D721Med (cell line): ENCODE measurements around the gene KRT86.
"Not testable (repeated sequence)": the region's sequence is repeated elsewhere in the genome, so short reads cannot be mapped to it uniquely, and the experiment has no call there.

ENCODE experiments used
- DNase-seq: peaks from one replicate; pipeline ENCODE4 v3.0.0; 2011; ENCODE audit warnings: low spot score; ENCODE audit not compliant: insufficient read length
- FAIRE-seq: peaks from 2 replicates; lab custom pipeline; 2011; peaks lifted over from hg19 to GRCh38; lab: Jason Lieb, UNC
- CTCF ChIP-seq: IDR thresholded peaks from 2 replicates; pipeline ENCODE4 v1.5.1; 2012; ENCODE audit warnings: mild to moderate bottlenecking, control low read depth; ENCODE audit not compliant: insufficient read depth; ENCODE audit errors: missing control alignments

The KRT86 gene

GRCh38 chr12:52285851-52286530, 11.5 kb downstream of the KRT86 start:
- no peak for FAIRE-seq
- DNase-seq = no peak
- TF ChIP-seq CTCF = no peak

GRCh38 chr12:52286857-52287785, 12.7 kb downstream of the KRT86 start:
- not testable (repeated sequence) for FAIRE-seq, DNase-seq

DNA sequence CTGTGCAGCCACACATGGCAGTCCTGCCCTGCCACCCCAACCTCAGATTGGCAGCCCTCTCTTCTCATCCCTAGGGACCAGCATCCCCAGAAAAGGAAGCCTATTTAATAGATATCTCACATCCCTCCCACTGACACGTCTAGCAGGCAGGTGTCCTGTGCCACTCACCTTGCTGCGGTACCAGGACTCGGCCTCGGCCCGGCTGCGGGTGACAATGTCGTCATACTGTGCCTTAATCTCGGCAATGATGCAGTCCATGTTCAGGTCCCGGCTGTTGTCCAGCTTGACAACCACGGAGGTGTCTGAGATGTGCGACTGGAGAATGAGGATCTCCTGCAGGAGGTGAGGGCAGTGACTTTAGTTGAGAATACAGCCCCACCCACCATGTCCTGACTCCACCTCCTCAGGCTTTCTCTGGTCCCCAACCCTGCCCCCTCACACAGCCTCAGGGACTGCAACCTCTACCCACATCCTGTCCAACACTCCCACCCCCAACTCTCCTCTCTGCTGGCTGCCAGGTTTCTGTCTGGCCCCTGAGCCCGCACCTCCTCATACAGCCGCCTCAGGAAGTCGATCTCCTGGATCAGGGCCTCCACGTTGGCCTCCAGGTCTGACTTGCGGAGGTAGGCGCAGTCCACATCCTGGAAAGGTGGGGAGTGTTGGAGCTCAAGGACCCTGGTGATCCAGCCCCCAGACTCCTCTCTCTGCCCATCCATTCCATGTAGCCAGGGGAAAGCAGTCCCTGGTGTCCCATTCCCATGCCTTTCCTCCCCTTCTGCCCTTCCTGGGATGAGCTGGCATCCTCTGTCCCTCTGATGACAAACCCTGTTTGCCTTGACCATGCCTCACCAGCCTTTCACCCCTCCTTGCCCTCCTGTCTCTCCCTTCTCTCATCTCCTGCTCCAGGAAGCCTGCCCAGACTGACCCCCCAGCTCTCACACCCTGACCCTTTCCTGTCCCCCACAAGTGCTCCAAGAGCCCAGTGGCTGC, 13.7 kb downstream of the KRT86 start:
- not testable (repeated sequence) for DNase-seq

GRCh38 chr12:52290483-52291134, 16.2 kb downstream of the KRT86 start:
- not testable (repeated sequence) for DNase-seq, FAIRE-seq

More for the DNA sequence above, 13.7 kb downstream of the KRT86 start:
- FAIRE-seq = not testable (repeated sequence)

DNA sequence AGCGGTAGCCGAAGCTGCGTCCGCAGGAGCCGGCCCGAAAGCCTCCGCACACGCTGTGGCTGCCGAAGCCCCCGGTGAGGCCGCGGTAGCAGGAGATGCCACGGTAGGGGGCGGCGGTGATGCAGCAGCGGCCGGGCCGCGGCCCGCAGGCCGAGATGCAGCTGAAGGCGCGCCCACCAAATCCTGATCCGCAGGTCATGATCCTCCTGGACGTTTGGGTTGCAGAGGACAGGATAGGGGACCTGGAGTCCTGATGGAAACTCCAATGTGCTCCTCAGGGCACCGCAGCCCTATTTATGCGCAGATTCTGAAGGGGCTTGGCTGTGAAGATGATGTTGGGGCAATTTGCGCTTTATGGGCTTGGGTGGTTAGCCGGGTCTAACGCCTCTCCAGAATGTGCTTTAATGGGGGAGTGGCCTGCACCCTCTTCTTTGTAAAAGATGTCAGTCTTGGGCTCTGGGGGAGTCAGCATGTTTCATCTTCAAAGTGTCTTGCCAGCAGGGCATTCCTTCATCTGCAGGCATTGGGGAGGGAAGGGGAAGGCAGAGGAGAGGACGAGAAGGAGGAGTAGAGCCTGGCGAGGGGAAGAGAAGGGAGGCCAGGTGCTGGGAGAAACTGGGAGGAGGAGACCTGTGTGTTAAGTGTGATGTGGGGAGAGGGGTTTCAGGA, 17.0 kb downstream of the KRT86 start, which contains the start of gene KRT81:
Gene KRT81 (minus strand): TSS at position 268 of the 669 bp plus-strand sequence. CDS start 69 bp downstream, at position 199.
- no peak for FAIRE-seq
- TF ChIP-seq CTCF = no peak
- no peak for DNase-seq

- DNase-seq = no peak
- no peak for FAIRE-seq
- no peak for TF ChIP-seq CTCF
Measured at GRCh38 chr12:52293926-52294325, 19.5 kb downstream of the KRT86 start.

GRCh38 chr12:52294803-52295202, 20.4 kb downstream of the KRT86 start:
- no peak for FAIRE-seq
- DNase-seq = no peak
- TF ChIP-seq CTCF = no peak
